Left renal pelvis (tissue), 4 donors: Measurements from ENCODE around the gene CCDC51. TPM values are rescaled to one million over a fixed set of nuclear protein-coding genes. Genes with fewer than 3 reads are reported as not detected.
"Not testable (repeated sequence)": the region's sequence is repeated elsewhere in the genome, so short reads cannot be mapped to it uniquely, and the experiment has no call there.

Experiments
- DNase-seq, 4 donors: peaks; one replicate each; pipeline ENCODE4 v3.0.0-alpha.2; 2013; ENCODE audit warnings: low read depth in 4 of 4, low spot score in 3 of 4
- polyA plus RNA-seq, 4 donors: library from polyadenylated mRNA; unstranded; fragments of 120-200 nt; gene quantifications; one replicate each; pipeline ENCODE4 v1.2.1, GENCODE V29; 2013; ENCODE audit not compliant: insufficient read length in 4 of 4

Gene CCDC51, protein sequence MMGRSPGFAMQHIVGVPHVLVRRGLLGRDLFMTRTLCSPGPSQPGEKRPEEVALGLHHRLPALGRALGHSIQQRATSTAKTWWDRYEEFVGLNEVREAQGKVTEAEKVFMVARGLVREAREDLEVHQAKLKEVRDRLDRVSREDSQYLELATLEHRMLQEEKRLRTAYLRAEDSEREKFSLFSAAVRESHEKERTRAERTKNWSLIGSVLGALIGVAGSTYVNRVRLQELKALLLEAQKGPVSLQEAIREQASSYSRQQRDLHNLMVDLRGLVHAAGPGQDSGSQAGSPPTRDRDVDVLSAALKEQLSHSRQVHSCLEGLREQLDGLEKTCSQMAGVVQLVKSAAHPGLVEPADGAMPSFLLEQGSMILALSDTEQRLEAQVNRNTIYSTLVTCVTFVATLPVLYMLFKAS
- 10 to 100 TPM; 15.5 to 28.3 (median 24.3) TPM for polyA plus RNA-seq

- peak; percentile 88 to 95 (median 91) for DNase-seq
Measured at GRCh38 chr3:48439820-48440589, at the start of gene CCDC51, which contains the start of gene TMA7. Gene CCDC51 (minus strand): TSS chr3:48440119. CDS start chr3:48435128, 4,991 bp downstream. Gene TMA7 (plus strand): TSS chr3:48440257. CDS start chr3:48440297, 40 bp downstream.

GRCh38 chr3:48486952-48487351, 47.0 kb upstream of the CCDC51 start:
- DNase-seq, result no peak

DNA sequence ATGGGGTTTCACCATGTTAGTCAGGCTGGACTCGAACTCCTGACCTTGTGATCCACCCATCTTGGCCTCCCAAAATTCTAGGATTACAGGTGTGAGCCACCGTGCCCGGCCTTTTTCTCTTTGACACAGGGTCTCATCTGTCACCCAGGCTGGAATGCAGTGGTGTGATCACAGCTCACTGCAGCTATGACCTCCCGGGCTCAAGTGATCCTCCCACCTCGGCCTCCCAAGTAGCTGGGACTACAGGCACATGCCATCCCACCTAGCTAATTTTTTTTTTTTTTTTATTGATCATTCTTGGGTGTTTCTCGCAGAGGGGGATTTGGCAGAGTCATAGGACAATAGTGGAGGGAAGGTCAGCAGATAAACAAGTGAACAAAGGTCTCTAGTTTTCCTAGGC, 42.9 kb upstream of the CCDC51 start:
- DNase-seq, result not testable (repeated sequence)

DNA sequence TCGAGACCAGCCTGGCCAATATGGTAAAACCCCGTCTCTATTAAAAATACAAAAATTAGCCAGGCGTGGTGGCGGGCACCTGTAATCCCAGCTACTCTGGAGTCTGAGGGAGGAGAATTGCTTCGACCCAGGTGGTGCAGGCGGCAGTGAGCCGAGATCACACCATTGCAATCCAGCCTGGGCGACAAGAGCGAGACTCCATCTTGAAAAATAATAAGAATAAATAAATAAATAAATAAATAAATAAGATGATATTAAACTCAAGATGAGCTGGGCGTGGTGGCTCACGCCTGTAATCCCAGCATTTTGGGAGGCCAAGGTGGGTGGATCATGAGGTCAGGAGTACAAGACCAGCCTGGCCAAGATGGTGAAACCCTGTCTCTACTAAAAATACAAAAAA, 41.0 kb upstream of the CCDC51 start:
- not testable (repeated sequence) for DNase-seq

- DNase-seq, result no peak
Measured at GRCh38 chr3:48478626-48479555, 39.0 kb upstream of the CCDC51 start.

- DNase-seq, result no peak
Measured at GRCh38 chr3:48477959-48478520, 38.1 kb upstream of the CCDC51 start.

GRCh38 chr3:48476426-48477053, 36.6 kb upstream of the CCDC51 start:
- no peak for DNase-seq

DNA sequence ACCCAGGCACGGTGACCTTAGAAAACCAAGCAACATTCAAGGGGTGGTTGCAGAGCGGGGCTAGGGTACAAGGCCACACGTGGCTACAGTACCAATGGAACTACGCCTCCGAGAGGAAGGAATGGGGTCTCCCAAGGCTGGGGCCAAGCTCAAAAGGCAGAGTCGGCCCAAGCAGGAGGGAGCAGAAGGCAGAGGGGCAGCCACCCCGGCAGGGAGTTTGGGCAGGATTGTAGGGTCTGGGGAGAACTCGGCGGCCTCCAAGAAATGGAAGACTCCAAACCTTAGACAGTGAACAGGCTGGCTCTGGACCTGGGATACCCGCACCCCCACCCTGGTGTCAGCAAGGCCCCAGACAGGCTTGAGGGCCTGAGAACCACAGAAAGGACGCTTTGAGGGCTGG, 35.3 kb upstream of the CCDC51 start:
- no peak for DNase-seq

DNA sequence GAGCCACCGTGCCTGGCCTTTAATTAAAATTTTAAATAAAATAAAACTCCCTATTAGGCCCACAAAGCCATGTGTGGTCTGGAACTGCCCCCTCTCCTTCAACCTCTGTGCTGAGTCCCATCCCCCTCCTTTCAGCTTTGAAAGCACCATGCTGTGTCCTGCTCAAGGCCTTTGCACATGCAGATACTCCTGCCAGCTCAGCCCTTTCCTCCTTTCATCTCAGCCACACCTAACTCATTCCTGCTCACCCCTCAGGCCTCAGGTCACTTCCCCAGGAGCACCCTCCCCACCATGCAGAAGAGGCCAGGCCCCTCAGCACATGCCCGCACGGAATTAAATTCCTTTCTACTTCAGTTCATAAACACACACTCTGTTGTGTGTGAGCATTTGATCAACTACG, 34.7 kb upstream of the CCDC51 start:
- DNase-seq, result no peak

- DNase-seq, result not testable (repeated sequence)
Measured at GRCh38 chr3:48474031-48474430, 34.1 kb upstream of the CCDC51 start.

GRCh38 chr3:48473617-48473952, 33.7 kb upstream of the CCDC51 start:
- no peak for DNase-seq

DNA sequence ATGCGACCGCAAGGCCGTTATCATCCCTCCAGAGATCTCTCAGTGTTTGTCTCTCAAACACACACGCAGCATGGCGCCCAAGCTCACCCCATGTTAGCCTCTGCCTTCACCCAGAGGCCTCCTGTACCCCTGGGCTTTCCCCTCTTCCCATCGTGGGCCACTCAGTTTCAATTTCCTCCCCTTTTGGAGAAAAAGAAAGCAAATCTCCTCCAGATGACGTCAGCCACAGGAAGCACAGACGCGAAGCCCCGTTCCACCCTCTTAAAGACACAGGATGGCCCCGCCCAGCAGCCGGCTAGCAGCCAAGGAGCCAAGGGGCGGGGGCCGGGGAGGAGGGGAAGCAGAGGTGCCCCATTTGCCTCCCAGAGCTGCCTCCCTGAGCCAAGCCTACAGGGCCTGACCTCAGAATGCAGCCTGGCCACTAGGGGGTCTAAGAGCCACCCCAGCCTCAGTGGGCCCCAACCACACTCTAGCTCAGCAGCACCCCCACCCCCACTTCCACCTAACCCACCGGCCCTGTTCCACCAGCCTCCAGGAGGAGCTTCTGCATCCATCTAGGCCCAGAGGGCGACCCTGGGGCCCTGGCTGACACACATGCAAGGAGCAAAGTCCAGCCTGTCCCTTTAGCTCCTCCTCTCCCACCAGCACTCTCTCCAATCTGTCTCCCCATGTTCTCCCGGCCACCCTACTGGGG, 33.2 kb upstream of the CCDC51 start:
- DNase-seq, result peak; percentile 64 to 84 (median 81)

- DNase-seq, result no peak
Measured at GRCh38 chr3:48472673-48472922, 32.7 kb upstream of the CCDC51 start.

DNA sequence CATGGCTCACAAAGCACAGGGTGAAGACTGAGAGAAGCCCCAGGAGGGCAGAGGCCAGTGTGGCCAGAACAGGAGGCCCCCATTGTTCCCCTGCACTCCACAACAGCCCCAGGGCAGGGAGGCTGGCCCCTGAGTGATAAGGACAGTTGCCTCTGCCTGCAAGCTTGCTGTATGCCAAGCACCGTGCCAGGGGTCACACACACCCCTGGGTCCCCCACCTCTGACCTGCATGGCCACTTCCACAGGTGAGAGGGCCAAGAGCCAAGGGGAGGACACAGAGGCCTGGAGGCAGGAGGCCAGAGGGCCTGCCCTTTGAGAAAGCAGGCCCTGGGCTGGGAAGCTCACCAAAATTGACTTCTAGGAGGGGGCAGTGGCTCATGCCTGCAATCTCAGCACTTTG, 30.4 kb upstream of the CCDC51 start:
- no peak for DNase-seq

GRCh38 chr3:48469046-48469915, 29.4 kb upstream of the CCDC51 start:
- no peak for DNase-seq

- no peak for DNase-seq
Measured at GRCh38 chr3:48468329-48468731, 28.4 kb upstream of the CCDC51 start.

- no peak for DNase-seq
Measured at GRCh38 chr3:48467473-48468267, 27.8 kb upstream of the CCDC51 start.

- DNase-seq, result no peak
Measured at GRCh38 chr3:48467110-48467454, 27.2 kb upstream of the CCDC51 start.
